AG09309 (cell line): ENCODE data around the gene LHFPL6.
"Not testable (repeated sequence)": the region's sequence is repeated elsewhere in the genome, so short reads cannot be mapped to it uniquely, and the experiment has no call there.

Source experiments
- DNase-seq: peaks from one replicate; pipeline ENCODE4 v3.0.0-alpha.2; 2010; ENCODE audit warnings: low read depth
- H3K4me3 ChIP-seq: 2 replicates; pipeline ENCODE4 v1.5.1; 2011; ENCODE audit warnings: mild to moderate bottlenecking, low read depth, low read length, moderate library complexity; ENCODE audit not compliant: control insufficient read depth
- CTCF ChIP-seq: IDR thresholded peaks from 2 replicates; pipeline ENCODE4 v1.5.1; 2011; ENCODE audit warnings: mild to moderate bottlenecking, low read depth, low read length, inconsistent platforms; ENCODE audit not compliant: insufficient read depth, control insufficient read depth; ENCODE audit errors: missing control alignments

Gene LHFPL6

DNA sequence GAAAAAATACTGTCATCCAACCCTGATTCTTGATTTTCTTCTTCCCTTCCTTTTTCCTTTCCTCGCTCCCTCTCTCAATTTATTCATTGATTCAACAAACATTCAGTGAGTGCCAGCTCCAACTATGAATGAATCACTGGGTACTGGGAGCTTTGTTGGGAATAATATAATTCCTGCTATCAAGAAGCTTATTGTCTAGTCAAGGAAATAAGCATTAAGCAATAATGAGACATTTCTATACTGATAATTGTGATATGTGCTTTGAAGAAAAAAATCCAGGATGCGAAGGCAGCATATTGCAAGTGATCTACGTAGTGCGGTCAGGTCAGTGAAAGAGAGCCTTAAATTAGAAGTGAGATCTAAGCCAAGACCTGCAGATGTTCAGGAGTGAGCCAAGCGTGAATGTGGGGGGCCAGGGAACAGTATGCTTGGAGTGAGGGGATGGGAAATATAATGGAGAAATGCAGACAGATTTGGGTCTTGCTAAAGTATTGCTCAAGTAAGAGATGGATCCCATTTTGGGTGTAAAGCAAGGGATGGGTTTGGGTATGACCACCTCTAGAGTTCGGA, 253.5 kb downstream of the LHFPL6 start:
- TF ChIP-seq CTCF: no peak
- no peak for DNase-seq
- H3K4me3 ChIP-seq: no peak overlapping the region

DNA sequence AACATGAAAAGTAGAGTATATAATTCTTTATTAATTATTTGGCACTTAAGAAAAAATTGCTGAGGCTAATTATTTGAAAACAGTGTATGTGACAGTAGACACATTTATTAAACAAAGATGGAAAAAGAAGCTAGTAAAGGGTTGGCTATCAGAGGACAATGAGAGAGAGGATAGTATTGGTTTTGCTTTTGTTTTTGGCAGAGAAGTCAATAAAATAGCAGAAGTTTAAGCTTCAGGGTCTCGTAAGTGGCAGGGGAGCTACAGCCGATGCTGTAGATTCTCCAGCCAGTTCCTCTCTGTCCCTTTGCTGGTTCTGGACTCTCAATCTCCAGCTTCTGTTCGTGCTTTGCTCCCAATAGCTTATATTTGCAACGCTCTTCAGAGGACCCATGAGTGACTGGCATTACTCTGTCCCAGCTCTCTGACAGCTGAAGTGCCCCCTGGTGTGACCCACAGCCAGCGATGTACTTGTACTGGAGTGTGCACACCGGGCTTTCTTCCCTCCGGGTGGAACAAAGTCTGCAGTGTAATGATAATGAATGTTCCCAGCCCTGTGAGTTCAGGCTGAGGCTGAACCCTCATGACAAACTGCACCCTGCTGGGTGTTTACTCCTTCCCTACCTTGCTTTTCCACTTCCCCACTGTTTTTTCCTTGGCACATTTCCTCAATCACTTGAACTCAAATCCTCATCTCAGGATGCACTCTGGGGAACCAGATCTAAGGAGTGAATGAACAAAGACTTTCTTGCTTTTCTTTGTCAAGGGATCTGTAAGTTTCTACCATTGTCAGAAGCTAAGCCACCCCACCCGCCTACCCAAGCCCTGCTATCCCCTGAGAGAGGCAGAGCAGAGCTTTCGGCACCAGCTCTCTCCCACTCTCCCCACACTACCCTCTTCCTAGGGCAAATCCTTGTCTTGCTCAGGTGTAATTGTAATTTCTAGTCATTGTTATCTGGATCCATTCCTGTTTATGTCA, 254.8 kb downstream of the LHFPL6 start:
- no peak overlapping the region for H3K4me3 ChIP-seq
- DNase-seq: no peak
- no peak for TF ChIP-seq CTCF

- no peak overlapping the region for H3K4me3 ChIP-seq
- DNase-seq: no peak
- no peak for TF ChIP-seq CTCF
Observed at GRCh38 chr13:39345982-39346381, 257.0 kb downstream of the LHFPL6 start.

- TF ChIP-seq CTCF: no peak
- DNase-seq: no peak
- H3K4me3 ChIP-seq: no peak overlapping the region
Observed at GRCh38 chr13:39341251-39341650, 261.7 kb downstream of the LHFPL6 start.

DNA sequence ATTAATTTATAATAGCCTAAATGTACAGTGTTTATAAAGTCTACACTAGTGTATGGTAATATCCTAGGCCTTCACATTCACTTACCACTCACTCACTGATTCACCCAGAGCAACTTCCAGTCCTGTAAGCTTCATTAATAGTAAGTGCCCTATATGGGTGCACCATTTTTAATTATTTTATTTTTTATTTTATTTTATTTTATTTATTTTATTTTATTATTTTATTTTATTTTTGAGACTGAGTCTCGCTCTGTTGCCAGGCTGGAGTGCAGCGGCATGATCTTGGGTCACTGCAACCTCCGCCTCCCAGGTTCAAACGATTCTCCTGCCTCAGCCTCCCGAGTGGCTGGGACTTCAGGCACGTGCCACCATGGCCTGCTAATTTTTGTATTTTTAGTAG, 264.9 kb downstream of the LHFPL6 start:
- H3K4me3 ChIP-seq, DNase-seq: not testable (repeated sequence)

DNA sequence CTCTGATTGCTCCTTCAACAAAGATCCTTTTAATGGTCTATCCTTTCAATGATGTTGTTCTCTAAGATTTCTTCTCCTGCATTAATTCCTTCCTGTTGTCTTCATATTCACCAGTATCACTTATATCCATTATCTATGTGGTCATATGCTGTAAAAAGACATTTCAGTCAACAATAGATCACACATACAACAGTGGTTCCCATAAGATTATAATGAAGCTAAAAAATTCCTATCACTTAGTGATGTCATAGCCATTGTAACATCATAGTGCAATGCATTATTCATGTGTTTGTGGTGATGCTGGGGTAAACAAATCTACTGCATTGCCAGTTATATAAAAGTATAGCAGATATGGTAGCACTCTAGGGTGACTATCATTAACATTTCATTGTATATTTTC, 266.1 kb downstream of the LHFPL6 start:
- no peak overlapping the region for H3K4me3 ChIP-seq
- TF ChIP-seq CTCF: no peak
- no peak for DNase-seq

- no peak for TF ChIP-seq CTCF
- DNase-seq: no peak
- H3K4me3 ChIP-seq: no peak overlapping the region
Observed at GRCh38 chr13:39336207-39336606, 266.8 kb downstream of the LHFPL6 start.
